DMS114 treated with DMSO at 0.1 percent for 48 hours (cell line): ENCODE results near the gene PPFIBP2.

Source experiments
- DNase-seq: peaks from one replicate; lab custom pipeline; 2025; ENCODE audit not compliant: unreplicated experiment; lab: John Stamatoyannopoulos, UW

PPFIBP2 gene

DNA sequence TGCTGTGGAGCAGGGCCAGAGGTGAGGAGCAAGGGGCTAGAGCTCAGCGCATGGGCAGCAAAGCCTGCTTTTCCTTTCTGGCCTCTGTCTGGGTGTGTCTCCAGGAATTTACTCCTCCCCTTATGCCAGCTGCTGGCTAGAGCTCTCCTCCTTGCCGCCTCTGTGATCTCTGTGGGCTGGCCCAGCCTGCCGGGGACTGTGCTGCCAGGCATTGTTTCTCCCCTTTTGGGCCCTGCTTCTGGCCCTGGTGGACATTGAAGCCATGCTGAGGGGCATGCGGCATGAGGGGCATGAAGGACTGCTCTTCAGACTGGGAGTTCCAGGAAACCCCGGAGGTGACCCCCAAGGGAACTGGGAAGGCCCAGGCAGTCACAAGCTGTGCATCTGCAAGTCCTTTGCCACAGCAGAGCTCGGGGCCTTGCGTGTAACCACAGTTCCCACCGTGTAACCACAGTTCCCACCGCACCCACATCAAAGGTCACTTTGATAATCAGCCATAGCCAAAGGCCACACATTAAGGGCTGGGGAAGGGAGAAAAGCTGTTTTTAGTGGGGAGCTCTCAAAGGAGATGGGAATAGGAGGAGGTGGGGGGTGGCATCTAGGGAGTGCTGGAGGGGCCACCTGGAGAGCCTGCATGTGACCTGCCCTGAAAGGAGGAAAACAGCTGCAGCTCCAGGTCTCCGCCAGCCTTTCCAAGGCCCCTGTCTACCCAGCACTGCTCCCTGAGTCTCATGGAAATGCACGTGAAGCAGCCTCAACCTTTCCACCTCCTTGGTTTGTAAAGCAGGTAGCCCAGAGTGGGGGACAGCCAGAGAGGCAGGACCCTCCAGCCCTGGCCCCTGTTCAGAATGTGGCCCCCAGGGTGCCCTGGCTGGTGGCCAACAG is 62.3 kb downstream of the PPFIBP2 start:
- no peak for DNase-seq

DNA sequence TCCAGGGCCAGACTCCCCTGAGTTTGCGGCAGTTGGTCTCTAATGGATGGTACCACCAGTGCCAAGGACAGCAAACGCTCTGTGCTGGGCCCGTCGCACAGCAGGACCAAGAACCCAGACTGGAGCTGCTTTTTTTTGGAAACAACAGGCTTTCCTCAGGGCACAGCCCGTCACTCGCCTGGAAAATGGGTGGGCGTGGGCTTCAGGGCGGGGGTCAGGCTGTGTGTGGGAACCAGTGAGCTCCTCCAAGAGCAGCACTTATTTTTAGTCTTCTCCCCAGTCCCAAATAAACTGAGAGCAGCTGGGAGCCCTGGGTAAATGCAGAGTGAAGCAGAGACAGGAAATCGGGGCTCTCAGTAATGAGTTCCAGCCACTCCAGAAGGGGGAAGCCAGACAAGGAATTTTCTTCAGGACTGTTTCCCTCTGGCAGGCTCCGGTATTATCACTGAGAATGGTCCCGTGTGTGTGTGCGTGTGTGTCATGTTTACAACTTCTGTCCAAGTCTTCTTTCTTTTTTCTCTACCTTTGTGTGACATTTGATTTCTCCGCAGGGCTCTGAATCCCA is 63.0 kb downstream of the PPFIBP2 start:
- no peak for DNase-seq

DNA sequence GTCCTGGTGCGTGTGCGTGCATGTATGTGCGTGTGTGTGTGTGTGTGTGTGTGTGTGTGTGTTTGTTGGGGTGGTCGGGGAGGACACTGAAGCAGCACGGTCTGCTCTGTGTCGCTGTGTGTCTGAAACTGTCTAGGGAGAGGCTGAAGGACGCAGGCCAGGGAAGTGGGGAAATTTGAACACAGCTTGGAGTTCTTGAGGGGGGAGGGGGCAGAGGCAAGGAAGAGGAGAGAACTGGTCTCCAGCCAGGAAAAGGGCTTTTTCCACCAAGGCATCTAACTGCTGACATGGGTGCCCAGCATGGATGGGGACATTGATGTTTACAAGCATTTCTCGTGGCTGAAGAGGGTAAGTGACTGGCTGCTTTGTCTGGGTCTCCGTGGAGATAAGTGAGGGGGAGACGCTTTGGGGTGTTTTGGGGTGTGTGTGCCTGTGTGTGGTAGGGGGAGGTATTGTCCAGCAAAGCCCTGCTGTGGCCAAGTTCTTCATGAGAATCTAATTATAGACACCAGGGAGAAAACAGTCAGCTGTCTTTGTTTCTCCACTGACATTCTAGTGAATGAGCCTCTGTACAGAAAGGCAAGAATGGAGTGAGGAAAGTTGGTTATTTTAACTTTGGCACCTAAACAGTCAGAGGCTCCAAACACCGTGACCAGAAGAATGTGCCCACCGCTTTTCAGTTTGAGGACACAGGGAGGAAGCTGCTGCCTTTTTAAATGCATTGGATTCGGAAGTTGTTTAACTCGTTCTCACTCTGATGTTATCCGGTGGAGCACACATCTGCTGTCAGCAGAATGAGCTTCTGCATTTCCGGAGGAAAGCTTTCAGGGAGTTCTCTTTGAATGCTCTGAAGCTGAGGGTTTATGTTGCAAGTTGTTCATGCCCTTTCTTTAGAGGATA is 63.7 kb downstream of the PPFIBP2 start:
- DNase-seq, result no peak

DNA sequence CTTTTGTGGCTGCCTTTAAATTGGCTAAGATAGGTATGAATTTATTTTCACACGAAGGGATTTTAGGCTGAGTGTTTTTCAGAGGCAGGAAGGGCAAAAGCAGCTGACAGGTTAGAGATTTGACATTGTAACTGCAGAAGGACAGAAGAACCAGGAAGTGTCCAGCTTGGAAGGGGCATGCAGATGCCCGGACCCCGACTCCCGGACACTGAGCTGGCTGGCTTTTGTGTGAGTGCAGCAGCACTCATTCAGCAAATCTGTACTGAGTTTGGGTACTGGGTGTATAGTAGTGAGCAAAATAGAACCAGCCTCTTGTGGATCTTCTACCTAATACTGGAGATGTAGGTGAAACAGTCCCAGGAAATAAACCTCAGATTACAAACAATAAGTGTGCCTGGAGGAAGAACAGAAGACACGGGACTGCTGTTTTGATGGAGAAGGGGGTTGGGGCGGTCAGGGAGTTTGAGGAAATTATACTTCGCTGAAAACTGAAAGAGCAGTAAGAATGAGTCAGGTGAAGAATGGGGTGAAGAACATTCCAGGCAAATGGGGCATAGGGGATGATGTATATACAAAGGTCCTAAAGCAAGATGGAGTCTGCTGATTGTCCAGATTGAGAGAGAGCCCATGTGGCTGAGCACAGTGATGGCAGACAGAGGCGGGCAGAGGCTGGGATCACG is 64.6 kb downstream of the PPFIBP2 start:
- no peak for DNase-seq

- DNase-seq, result no peak
Measured at GRCh38 chr11:7579361-7579791, 65.6 kb downstream of the PPFIBP2 start.

- no peak for DNase-seq
Measured at GRCh38 chr11:7581021-7581590, 67.3 kb downstream of the PPFIBP2 start.

GRCh38 chr11:7582338-7582985 is 68.7 kb downstream of the PPFIBP2 start:
- DNase-seq, result no peak

- no peak for DNase-seq
Measured at GRCh38 chr11:7583248-7583647, 69.4 kb downstream of the PPFIBP2 start.

GRCh38 chr11:7584910-7585309 is 71.1 kb downstream of the PPFIBP2 start:
- no peak for DNase-seq

GRCh38 chr11:7585816-7586215 is 72.0 kb downstream of the PPFIBP2 start:
- no peak for DNase-seq

DNA sequence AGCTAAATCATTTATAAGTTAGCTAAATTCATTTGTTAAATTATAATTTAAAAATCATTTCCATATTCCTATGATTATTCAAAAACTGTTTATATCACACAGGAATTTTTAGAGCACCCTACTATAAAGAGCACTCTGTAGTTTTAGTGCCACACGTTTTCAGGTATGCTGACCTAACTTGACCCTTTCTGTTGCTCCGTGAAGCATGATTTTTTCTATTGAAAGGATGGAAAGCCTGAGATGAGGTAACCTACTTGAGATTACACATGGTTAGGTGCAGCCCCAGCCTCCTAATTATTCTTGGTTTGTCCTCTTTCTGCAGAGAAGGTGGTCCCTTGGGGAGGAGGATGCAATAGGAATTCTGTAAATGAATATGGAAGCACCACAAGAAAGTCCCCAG is 72.6 kb downstream of the PPFIBP2 start:
- DNase-seq, result no peak

GRCh38 chr11:7587712-7588111 is 73.9 kb downstream of the PPFIBP2 start:
- no peak for DNase-seq

GRCh38 chr11:7589861-7590260 is 76.1 kb downstream of the PPFIBP2 start:
- DNase-seq, result no peak

- no peak for DNase-seq
Measured at GRCh38 chr11:7590529-7590928, 76.7 kb downstream of the PPFIBP2 start.

DNA sequence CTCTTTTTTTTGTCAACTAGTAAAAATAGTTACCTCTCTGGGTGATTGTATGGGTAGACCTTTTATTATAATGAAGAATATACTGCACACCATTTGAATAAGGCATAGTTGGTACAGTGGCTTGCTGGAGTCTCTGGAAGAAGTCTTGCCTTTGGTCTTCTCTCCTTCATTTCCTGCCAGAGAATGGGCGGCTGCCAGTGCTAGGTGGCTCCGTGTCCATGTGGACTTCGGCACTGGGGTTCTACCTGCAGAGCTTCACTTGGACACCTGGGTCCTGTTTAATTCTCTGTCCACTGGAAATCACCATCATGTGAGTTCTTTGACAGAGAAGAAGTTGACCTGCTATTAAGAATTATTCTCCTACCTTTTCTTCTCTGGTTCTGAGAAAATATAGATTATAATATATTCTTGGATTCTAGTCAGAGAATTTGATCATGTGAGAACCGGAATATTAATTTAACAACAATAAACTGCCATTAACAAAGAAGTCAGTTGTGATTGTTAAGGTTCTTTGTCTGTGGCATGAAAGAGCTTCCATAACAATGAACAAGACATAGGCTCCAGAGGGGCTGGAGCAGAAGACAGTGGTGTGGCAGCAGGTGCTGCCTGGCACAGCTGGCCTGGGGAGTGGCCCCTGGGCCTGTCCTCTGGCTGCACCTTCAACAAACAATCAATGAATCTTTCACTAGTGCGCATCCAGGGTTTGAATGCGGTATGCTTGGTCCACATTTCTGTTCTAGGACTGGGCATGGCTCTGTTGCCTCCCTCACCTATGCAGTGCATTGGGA is 77.5 kb downstream of the PPFIBP2 start:
- no peak for DNase-seq

DNA sequence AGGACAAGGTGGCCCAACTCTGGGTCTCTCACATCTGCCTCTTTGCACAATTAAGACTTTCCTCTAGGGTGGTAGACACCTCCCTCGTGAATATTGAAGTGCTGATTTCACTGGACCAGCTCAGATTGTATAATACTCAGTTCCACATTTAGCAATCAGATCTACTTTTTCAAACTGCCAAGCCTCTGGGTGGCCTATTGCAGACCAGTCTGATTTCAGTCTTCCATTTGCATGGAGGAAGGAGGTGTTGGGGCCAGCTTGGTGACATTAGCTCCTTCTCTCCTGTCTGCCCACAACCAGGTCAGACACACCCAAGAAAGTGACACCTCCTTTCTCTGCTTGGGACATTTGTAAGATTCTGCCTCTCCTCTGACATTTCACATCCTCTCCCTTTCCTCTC is 78.2 kb downstream of the PPFIBP2 start:
- DNase-seq, result no peak

DNA sequence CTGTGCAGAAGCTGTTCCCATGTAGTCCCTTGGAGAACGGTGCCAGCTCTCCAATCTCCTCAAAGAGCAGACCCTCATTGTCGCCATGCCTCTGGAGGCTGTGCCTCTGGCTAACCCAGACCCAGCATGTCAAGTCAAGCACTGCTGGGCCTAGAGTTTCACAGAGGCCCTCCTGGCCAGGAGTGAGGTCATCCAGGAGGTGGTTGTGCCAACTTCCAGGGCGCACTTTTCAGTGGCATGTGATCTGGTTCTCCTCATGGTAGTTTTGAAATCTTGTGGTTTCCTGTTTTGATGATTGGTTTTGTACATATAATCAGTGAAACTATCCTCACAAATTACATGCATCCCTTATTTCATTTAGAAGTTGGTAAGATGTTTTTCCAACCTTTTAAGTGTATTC is 78.9 kb downstream of the PPFIBP2 start:
- no peak for DNase-seq

- no peak for DNase-seq
Measured at GRCh38 chr11:7593481-7593880, 79.7 kb downstream of the PPFIBP2 start.
